ENCODE results near the gene ISCU. TPM values are rescaled to one million over a fixed set of nuclear protein-coding genes. Genes with fewer than 3 reads are reported as not detected.
"Not testable (repeated sequence)": the region's sequence is repeated elsewhere in the genome, so short reads cannot be mapped to it uniquely, and the experiment has no call there.

Gene ISCU
- total RNA-seq, 1 donor from 2014 or later: 55.5 TPM

- H3K27me3 Mint-ChIP-seq (ENCODE audit: low read depth): peaks cover 9% of the 10 kb centered on the region
- DNase-seq (ENCODE audit: low read depth, low spot score): no peak
- H3K27ac Mint-ChIP-seq (ENCODE audit: unreplicated experiment): no peak overlapping the region
- peaks cover 3% of the 10 kb centered on the region for H3K36me3 Mint-ChIP-seq (ENCODE audit: low read depth)
- H3K9me3 Mint-ChIP-seq: no peaks in the 10 kb centered on the region
- H3K4me3 Mint-ChIP-seq: no peak overlapping the region
- no peaks in the 10 kb centered on the region for H3K4me1 Mint-ChIP-seq
- no peak for TF ChIP-seq CTCF (conservative IDR thresholded peaks at IDR 0.05)
These were observed 9.9 kb downstream of the ISCU start for GRCh38 chr12:108572166-108572790.

- H3K9me3 Mint-ChIP-seq: no peaks in the 10 kb centered on the region
- H3K4me3 Mint-ChIP-seq: no peak overlapping the region
- no peak overlapping the region for H3K27ac Mint-ChIP-seq (ENCODE audit: unreplicated experiment)
- H3K27me3 Mint-ChIP-seq (ENCODE audit: low read depth): peaks cover 9% of the 10 kb centered on the region
- no peak for DNase-seq (ENCODE audit: low read depth, low spot score)
- TF ChIP-seq CTCF (conservative IDR thresholded peaks at IDR 0.05): no peak
- H3K36me3 Mint-ChIP-seq (ENCODE audit: low read depth): peaks cover 2% of the 10 kb centered on the region
- no peaks in the 10 kb centered on the region for H3K4me1 Mint-ChIP-seq
These were observed 10.9 kb downstream of the ISCU start for GRCh38 chr12:108573317-108573716.

- not testable (repeated sequence) for H3K27me3 Mint-ChIP-seq (ENCODE audit: low read depth); DNase-seq (ENCODE audit: low read depth, low spot score); H3K36me3 Mint-ChIP-seq (ENCODE audit: low read depth); H3K4me3 Mint-ChIP-seq; H3K27ac Mint-ChIP-seq (ENCODE audit: unreplicated experiment); H3K4me1 Mint-ChIP-seq; H3K9me3 Mint-ChIP-seq
These were observed 11.9 kb downstream of the ISCU start for GRCh38 chr12:108574276-108574675.

GRCh38 chr12:108575199-108575912 lies 13.0 kb downstream of the ISCU start:
- no peaks in the 10 kb centered on the region for H3K36me3 Mint-ChIP-seq (ENCODE audit: low read depth)
- TF ChIP-seq CTCF (conservative IDR thresholded peaks at IDR 0.05): no peak
- H3K27ac Mint-ChIP-seq (ENCODE audit: unreplicated experiment): no peak overlapping the region

GRCh38 chr12:108576660-108577234 lies 14.4 kb downstream of the ISCU start:
- Mint-ChIP-seq H3K4me1 (no peaks in the 10 kb centered on the region), H3K36me3 (ENCODE audit: low read depth) (no peaks in the 10 kb centered on the region), H3K27me3 (ENCODE audit: low read depth) (peaks cover 9% of the 10 kb centered on the region), H3K4me3 (no peak overlapping the region), H3K27ac (ENCODE audit: unreplicated experiment) (no peak overlapping the region), H3K9me3 (peaks cover 4% of the 10 kb centered on the region)
- DNase-seq (ENCODE audit: low read depth, low spot score): no peak
- no peak for TF ChIP-seq CTCF (conservative IDR thresholded peaks at IDR 0.05)

More at GRCh38 chr12:108575199-108575912, 13.0 kb downstream of the ISCU start:
- Mint-ChIP-seq H3K27me3 (ENCODE audit: low read depth) (peaks cover 9% of the 10 kb centered on the region), H3K9me3 (peaks cover 4% of the 10 kb centered on the region), H3K4me1 (no peaks in the 10 kb centered on the region), H3K4me3 (no peak overlapping the region)
- no peak for DNase-seq (ENCODE audit: low read depth, low spot score)

- no peak for TF ChIP-seq CTCF (conservative IDR thresholded peaks at IDR 0.05)
- Mint-ChIP-seq H3K27me3 (ENCODE audit: low read depth) (peaks cover 9% of the 10 kb centered on the region), H3K9me3 (peaks cover 4% of the 10 kb centered on the region), H3K4me3 (no peak overlapping the region), H3K4me1 (no peaks in the 10 kb centered on the region), H3K27ac (ENCODE audit: unreplicated experiment) (no peak overlapping the region), H3K36me3 (ENCODE audit: low read depth) (no peaks in the 10 kb centered on the region)
- DNase-seq (ENCODE audit: low read depth, low spot score): no peak
These were observed 15.1 kb downstream of the ISCU start for GRCh38 chr12:108577458-108577857.

All from neural crest cell (in vitro differentiated cells).